C4-2B (cell line): ENCODE measurements around the gene HS1BP3.

Source experiments
- ZFX ChIP-seq: fragments of 450-650 bp; IDR thresholded peaks from 2 replicates; pipeline ENCODE4 v1.6.1; 2017
- TF ChIP-seq, protein P1 (sequence below): fragments of 450-650 bp; conservative IDR thresholded peaks from 2 replicates; pipeline ENCODE4 v1.5.1; 2017; ENCODE audit warnings: mild to moderate bottlenecking

DNA sequence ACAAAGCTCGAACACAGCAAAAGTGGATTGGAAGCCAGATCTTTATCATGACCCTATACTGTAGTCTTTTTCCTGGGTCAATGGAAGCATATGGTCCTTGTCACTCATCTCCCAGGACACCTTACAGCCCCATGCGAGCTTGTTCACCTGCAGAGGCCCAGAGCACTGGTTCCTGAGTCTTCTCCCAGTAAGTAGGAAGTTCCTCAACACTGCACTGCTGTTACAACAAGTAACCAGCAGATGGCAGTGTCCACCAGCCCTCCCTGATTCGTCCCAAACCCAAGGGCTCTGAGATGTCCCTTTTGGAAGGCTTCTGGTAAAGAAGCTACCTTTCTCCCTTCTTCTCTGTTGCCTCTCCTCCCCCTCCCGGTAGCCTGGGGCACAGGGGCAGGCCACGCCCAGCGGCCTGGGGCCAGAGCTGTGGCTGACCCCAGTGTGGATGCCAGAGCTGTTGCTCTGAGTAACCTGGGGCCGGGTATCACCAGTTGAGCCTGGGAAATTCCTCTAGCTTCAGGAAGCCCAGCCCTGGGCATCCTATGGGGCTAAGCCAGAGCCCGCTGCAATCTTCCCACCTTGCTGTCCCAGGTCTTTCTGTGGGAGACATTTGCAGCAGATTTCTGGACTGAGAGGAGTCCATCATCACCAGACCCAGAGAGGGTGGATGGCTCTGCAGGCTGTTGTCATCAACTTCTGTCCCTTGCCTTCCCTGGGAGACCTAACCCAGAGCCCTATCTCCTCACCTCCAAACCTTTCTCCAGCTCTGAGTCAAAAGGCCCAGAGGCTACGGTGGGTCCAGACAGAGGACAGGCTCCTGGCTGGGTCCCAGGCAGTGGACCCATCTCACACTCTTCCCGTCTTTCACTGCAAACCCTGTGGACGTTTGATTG, 10.8 kb upstream of the HS1BP3 start:
- TF ChIP-seq, protein P1, sequence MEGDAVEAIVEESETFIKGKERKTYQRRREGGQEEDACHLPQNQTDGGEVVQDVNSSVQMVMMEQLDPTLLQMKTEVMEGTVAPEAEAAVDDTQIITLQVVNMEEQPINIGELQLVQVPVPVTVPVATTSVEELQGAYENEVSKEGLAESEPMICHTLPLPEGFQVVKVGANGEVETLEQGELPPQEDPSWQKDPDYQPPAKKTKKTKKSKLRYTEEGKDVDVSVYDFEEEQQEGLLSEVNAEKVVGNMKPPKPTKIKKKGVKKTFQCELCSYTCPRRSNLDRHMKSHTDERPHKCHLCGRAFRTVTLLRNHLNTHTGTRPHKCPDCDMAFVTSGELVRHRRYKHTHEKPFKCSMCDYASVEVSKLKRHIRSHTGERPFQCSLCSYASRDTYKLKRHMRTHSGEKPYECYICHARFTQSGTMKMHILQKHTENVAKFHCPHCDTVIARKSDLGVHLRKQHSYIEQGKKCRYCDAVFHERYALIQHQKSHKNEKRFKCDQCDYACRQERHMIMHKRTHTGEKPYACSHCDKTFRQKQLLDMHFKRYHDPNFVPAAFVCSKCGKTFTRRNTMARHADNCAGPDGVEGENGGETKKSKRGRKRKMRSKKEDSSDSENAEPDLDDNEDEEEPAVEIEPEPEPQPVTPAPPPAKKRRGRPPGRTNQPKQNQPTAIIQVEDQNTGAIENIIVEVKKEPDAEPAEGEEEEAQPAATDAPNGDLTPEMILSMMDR, result peak; percentile 92
- no peak for TF ChIP-seq ZFX
